HFF-Myc (cell line): ENCODE measurements around the gene DLGAP1.

ENCODE experiments used
- DNase-seq: peaks from one replicate; pipeline ENCODE4 v3.0.0-alpha.2; 2011; ENCODE audit warnings: low read depth; ENCODE audit errors: extremely low read depth
- H3K4me3 ChIP-seq: replicated peaks from 2 replicates; pipeline ENCODE4 v1.5.1; 2011; ENCODE audit warnings: low read depth, mild to moderate bottlenecking, control low read depth, low read length
- CTCF ChIP-seq: IDR thresholded peaks from 2 replicates; pipeline ENCODE4 v1.5.1; 2012; ENCODE audit warnings: mild to moderate bottlenecking, low read depth, low read length, control low read depth; ENCODE audit errors: missing control alignments

Gene DLGAP1

DNA sequence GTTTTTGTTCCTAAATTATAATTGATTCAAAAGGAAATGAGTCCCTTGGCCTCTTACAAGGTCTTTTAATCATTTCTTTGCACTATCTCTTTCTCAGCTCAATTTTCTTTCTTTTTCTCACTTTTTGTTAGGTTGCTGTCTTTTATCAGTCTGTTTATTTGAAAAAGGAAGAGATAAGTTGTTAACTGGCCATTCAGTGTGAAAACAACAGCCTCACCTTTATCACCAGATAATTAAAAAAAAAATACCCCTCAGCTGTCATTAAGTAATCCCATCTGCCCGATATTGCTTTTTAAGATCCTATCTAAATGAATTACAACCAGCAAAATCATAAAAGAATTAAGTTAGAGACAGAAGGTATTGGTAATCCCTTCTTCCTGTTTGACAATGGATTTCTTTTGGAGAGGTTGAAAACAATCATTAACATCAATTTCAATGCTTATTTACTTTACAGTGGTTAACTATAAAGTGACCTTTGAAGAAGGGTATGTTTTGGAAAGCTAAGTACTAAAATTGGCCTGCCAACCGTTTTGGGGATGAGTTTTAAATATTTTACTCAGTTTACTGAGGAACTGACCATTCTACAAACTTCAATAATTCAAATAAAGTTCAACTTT lies 900.2 kb downstream of the DLGAP1 start:
- H3K4me3 ChIP-seq: no peak overlapping the region
- no peak for TF ChIP-seq CTCF
- no peak for DNase-seq

DNA sequence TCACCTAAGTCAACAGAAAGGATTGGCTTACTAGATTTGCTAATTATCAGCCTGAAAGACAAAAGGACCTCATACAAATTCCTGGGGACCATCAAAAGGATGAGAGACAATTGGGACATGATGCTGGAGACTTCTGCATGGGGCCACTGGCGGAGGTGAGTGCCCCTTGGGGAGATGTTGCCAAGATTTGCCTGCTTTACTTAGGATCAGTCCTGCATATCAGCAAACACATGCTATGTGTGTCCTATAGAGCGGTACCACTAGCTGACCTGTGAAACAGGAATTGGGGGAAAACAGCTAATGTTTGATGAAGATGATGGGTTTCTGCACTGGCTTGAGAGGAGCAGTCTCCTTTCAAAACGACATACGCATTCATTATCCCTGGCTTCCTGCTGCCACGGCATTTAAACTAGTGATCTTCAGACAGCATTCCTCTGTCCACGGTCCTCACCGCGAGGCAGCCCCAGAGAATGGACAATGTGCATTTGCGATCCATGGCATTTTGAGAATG lies 901.0 kb downstream of the DLGAP1 start:
- no peak for DNase-seq
- no peak for TF ChIP-seq CTCF

GRCh38 chr18:3552305-3552704 lies 902.8 kb downstream of the DLGAP1 start:
- H3K4me3 ChIP-seq: no peak overlapping the region
- DNase-seq: no peak
- no peak for TF ChIP-seq CTCF

More for the DNA sequence above, 901.0 kb downstream of the DLGAP1 start:
- H3K4me3 ChIP-seq: no peak overlapping the region

GRCh38 chr18:3547891-3548615 lies 907.1 kb downstream of the DLGAP1 start:
- DNase-seq: no peak
- no peak overlapping the region for H3K4me3 ChIP-seq

DNA sequence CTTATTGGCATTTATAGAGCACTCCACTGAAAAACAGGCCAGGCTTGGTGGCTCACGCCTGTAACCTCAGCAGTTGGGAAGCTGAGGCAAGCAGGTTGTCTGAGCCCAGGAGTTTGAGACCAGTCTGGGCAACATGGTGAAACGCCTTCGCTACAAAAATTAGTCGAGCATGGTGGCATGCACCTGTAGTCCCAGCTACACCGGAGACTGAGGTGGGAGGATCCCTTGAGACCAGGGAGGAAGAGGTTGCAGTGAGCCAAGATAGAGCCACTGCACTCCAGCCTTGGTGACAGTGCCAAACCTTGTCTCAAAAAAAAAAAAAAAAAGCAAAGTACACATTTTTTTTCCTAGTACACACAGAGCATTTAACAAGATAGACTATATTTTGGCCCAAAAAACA lies 909.0 kb downstream of the DLGAP1 start:
- TF ChIP-seq CTCF: no peak
- DNase-seq: no peak
- H3K4me3 ChIP-seq: no peak overlapping the region

More at GRCh38 chr18:3547891-3548615, 907.1 kb downstream of the DLGAP1 start:
- TF ChIP-seq CTCF: no peak

DNA sequence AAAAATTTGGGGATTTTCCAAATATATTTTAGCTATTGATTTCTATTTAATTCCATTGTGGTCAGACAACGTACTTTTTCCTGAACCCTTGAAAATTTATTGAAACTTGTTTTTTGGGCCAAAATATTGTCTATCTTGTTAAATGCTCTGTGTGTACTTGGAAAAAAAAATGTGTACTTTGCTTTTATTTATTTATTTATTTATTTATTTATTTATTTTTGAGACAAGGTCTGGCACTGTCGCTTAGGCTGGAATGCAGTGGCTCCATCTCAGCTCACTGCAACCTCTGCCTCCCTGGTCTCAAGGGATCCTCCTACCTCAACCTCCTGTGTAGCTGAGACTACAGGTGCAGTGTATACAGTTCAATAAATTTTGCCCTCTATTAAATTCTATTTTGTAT lies 910.6 kb downstream of the DLGAP1 start:
- no peak for TF ChIP-seq CTCF
- H3K4me3 ChIP-seq: no peak overlapping the region
- no peak for DNase-seq
